GM23248 (cell line): ENCODE results near the gene AGAP1.

Experiments used
- EZH2 ChIP-seq: fragments of 200-600 bp; sonication (generic); IDR thresholded peaks from 2 replicates; pipeline ENCODE4 v1.6.1; 2018; ENCODE audit warnings: antibody characterized with exemption, mild to moderate bottlenecking; ENCODE audit not compliant: insufficient read depth, poor library complexity, severe bottlenecking
- EZH2phosphoT487 ChIP-seq: fragments of 200-600 bp; sonication (generic); IDR thresholded peaks from 2 replicates; pipeline ENCODE4 v1.6.1; 2018; ENCODE audit warnings: antibody characterized with exemption, moderate library complexity, mild to moderate bottlenecking, low read depth; ENCODE audit not compliant: insufficient read depth

DNA sequence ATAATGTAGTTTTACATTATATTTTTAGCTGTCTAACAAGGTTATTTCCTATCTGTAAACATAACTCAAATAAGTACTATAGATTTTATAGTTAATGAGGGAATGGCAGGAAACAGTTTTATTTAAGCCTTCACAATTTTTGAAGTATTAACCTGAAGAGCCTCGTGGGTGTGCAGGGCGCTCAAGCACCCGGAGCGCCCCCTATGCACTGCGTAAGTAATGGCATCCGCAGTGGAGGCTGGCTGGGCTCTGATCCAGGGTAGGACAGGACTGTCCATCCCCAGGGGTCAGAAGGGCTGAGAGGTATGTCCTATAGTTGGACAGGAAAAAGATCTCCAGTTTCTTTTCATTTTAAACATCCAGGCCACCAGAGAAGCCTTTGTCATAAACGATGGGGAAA is 682.6 kb downstream of the AGAP1 start:
- TF ChIP-seq EZH2 (no peak), EZH2phosphoT487 (no peak)
